GM23338 (cell line): ENCODE measurements around the gene SEMA6B.

Experiments
- CTCF ChIP-seq, 2 experiments: fragments of 200-600 bp in 1 of 2; sonication (generic) in 1 of 2; conservative IDR thresholded peaks; 2 replicates each; pipeline versions ENCODE4 v1.5.1 to v1.6.1; 2016 to 2017; ENCODE audit warnings: antibody characterized with exemption in 2 of 2, low read depth in 2 of 2, mild to moderate bottlenecking in 2 of 2, moderate library complexity in 1 of 2
- ZNF331 ChIP-seq: fragments of 250-450 bp; sonication (Bioruptor Pico); IDR thresholded peaks from 2 replicates; pipeline ENCODE4 v1.5.0; 2020; ENCODE audit warnings: low read depth, mild to moderate bottlenecking, moderate library complexity

- TF ChIP-seq ZNF331 (CRISPR knock-in tag) (no peak), CTCF (conservative IDR thresholded peaks at IDR 0.05; ENCODE audit: low read depth in 2 of 2) (no peak)
These were observed 9.4 kb upstream of the SEMA6B start for GRCh38 chr19:4568886-4569285.
